Mesodermal cell (in vitro differentiated cells): Measurements from ENCODE around the gene NOL6.
A peak's percentile ranks its signal among the peaks of the same experiment; 100 is the strongest.

Experiments
- H3K27ac ChIP-seq: 2 replicates; pipeline ENCODE4 v1.7.0; 2013; ENCODE audit warnings: mild to moderate bottlenecking, low read depth, low read length, moderate library complexity; ENCODE audit not compliant: severe bottlenecking
- H3K36me3 ChIP-seq: 2 replicates; pipeline ENCODE4 v1.7.1; 2013; ENCODE audit warnings: mild to moderate bottlenecking, low read length, moderate library complexity; ENCODE audit not compliant: control insufficient read depth, insufficient read depth
- H3K4me1 ChIP-seq: one replicate; pipeline ENCODE4 v1.7.1; 2013; ENCODE audit warnings: mild to moderate bottlenecking, low read length; ENCODE audit not compliant: insufficient read depth, control insufficient read depth, poor library complexity, severe bottlenecking
- H3K4me3 ChIP-seq: 2 replicates; pipeline ENCODE4 v1.7.0; 2013; ENCODE audit warnings: low read length, control low read depth, mild to moderate bottlenecking; ENCODE audit not compliant: insufficient read depth, poor library complexity, severe bottlenecking; ENCODE audit errors: extremely low read depth
- H3K9me3 ChIP-seq: 2 replicates; pipeline ENCODE4 v1.7.1; 2013; ENCODE audit warnings: mild to moderate bottlenecking, low read length, moderate library complexity; ENCODE audit not compliant: control insufficient read depth
- WGBS, 2 experiments: methylation state at CpG; one replicate each; pipeline ENCODE4 v1.1.5; 2013; ENCODE audit warnings: missing lambda C conversion rate in 2 of 2; ENCODE audit not compliant: insufficient coverage in 2 of 2; 5-methylcytosine and 5-hydroxymethylcytosine counted together

NOL6 gene

GRCh38 chr9:33449715-33450114 lies 24.0 kb downstream of the NOL6 start:
- H3K4me3 ChIP-seq: no peak overlapping the region
- 90 to 100% methylated on average over 1 to 2 of the region's 5 CpGs for WGBS, 2 experiments
- peaks cover 31% of the 10 kb centered on the region for H3K4me1 ChIP-seq
- H3K9me3 ChIP-seq: no peaks in the 10 kb centered on the region
- H3K27ac ChIP-seq: no peak overlapping the region
- no peaks in the 10 kb centered on the region for H3K36me3 ChIP-seq

- Histone ChIP-seq H3K36me3 (no peaks in the 10 kb centered on the region), H3K27ac (no peak overlapping the region), H3K9me3 (no peaks in the 10 kb centered on the region), H3K4me1 (peaks cover 24% of the 10 kb centered on the region), H3K4me3 (peak overlapping the region; percentile 32)
- 49 to 54% methylated on average over 18 to 20 of the region's 20 CpGs for WGBS, 2 experiments
These were observed 25.7 kb downstream of the NOL6 start for GRCh38 chr9:33447799-33448553.

GRCh38 chr9:33446946-33447798 lies 26.6 kb downstream of the NOL6 start, which contains the start of gene AQP3:
TSS of gene AQP3 (minus strand) at chr9:33447593. CDS start at chr9:33447530, 63 bp downstream.
- Histone ChIP-seq H3K36me3 (no peaks in the 10 kb centered on the region), H3K27ac (peak within 1 kb of the TSS; percentile 49), H3K4me1 (peaks cover 22% of the 10 kb centered on the region), H3K9me3 (no peaks in the 10 kb centered on the region), H3K4me3 (peak within 1 kb of the TSS; percentile 32)
- WGBS, 2 experiments: 0 to 5% methylated on average over 16 to 38 of the region's 50 CpGs

GRCh38 chr9:33446240-33446945 lies 27.3 kb downstream of the NOL6 start:
- Histone ChIP-seq H3K36me3 (no peaks in the 10 kb centered on the region), H3K4me3 (no peak overlapping the region), H3K27ac (peak overlapping the region; percentile 49), H3K9me3 (no peaks in the 10 kb centered on the region), H3K4me1 (peaks cover 22% of the 10 kb centered on the region)
- WGBS, 2 experiments: 65 to 73% methylated on average over 11 to 12 of the region's 12 CpGs

GRCh38 chr9:33445389-33446239 lies 28.1 kb downstream of the NOL6 start:
- Histone ChIP-seq H3K36me3 (no peaks in the 10 kb centered on the region), H3K27ac (no peak overlapping the region), H3K4me3 (no peak overlapping the region), H3K4me1 (peaks cover 22% of the 10 kb centered on the region), H3K9me3 (no peaks in the 10 kb centered on the region)
- 78 to 90% methylated on average over 6 to 8 of the region's 11 CpGs for WGBS, 2 experiments

GRCh38 chr9:33443464-33444154 lies 30.1 kb downstream of the NOL6 start:
- Histone ChIP-seq H3K4me1 (peaks cover 28% of the 10 kb centered on the region), H3K27ac (no peak overlapping the region), H3K9me3 (no peaks in the 10 kb centered on the region), H3K4me3 (no peak overlapping the region), H3K36me3 (no peaks in the 10 kb centered on the region)
- WGBS, 2 experiments: 83 to 90% methylated on average over 6 to 7 of the region's 10 CpGs

GRCh38 chr9:33443047-33443446 lies 30.7 kb downstream of the NOL6 start:
- 78 to 79% methylated on average over 3 to 5 of the region's 9 CpGs for WGBS, 2 experiments
- H3K36me3 ChIP-seq: no peaks in the 10 kb centered on the region
- H3K9me3 ChIP-seq: no peaks in the 10 kb centered on the region
- H3K4me1 ChIP-seq: peaks cover 25% of the 10 kb centered on the region
- H3K27ac ChIP-seq: no peak overlapping the region
- H3K4me3 ChIP-seq: no peak overlapping the region

GRCh38 chr9:33442125-33442524 lies 31.6 kb downstream of the NOL6 start:
- Histone ChIP-seq H3K9me3 (no peaks in the 10 kb centered on the region), H3K36me3 (no peaks in the 10 kb centered on the region), H3K4me3 (no peak overlapping the region), H3K27ac (no peak overlapping the region), H3K4me1 (peaks cover 18% of the 10 kb centered on the region)
- WGBS, 2 experiments: 93 to 96% methylated on average over 7 to 13 of the region's 15 CpGs

- Histone ChIP-seq H3K4me3 (no peak overlapping the region), H3K36me3 (no peaks in the 10 kb centered on the region), H3K9me3 (no peaks in the 10 kb centered on the region), H3K27ac (no peak overlapping the region), H3K4me1 (peaks cover 6% of the 10 kb centered on the region)
- 71 to 88% methylated on average over 1 of the region's 1 CpG for WGBS, 2 experiments
These were observed 33.1 kb downstream of the NOL6 start for GRCh38 chr9:33440609-33441008.
